MCF 10A (cell line): ENCODE measurements around the gene BCAP31. TPM values are rescaled to one million over a fixed set of nuclear protein-coding genes. Genes with fewer than 3 reads are reported as not detected.

Source experiments
- BruUV-seq: library from RNA; stranded (reverse); fragments of 400-500 nt; replicated peaks from 2 replicates; lab custom pipeline; 2021; lab: Mats Ljungman, UMichigan
- CTCF ChIA-PET: fragments of 300-600 bp; sonication (Branson Sonifier 250); formaldehyde crosslinking; extraction: SDS; loops from one replicate; lab custom pipeline; 2021; ENCODE audit warnings: antibody characterized with exemption, inconsistent platforms; lab: Yijun Ruan, JAX
- POLR2A ChIA-PET: fragments of 300-600, 350-650 bp; sonication (Branson Sonifier 250); formaldehyde crosslinking; extraction: SDS; loops from one replicate; lab custom pipeline; 2020; ENCODE audit warnings: antibody characterized with exemption, inconsistent platforms; lab: Yijun Ruan, JAX
- DNase-seq: peaks from one replicate; pipeline ENCODE4 v3.0.0-alpha.2; 2018; ENCODE audit not compliant: unreplicated experiment
- H3K27ac Mint-ChIP-seq: one replicate; pipeline ENCODE4 v1.8.0; 2022; ENCODE audit warnings: mild to moderate bottlenecking, low read depth, mixed read lengths; ENCODE audit not compliant: unreplicated experiment
- H3K27me3 Mint-ChIP-seq: one replicate; pipeline ENCODE4 v1.8.0; 2022; ENCODE audit warnings: mixed read lengths; ENCODE audit not compliant: insufficient read depth, unreplicated experiment
- H3K36me3 Mint-ChIP-seq: one replicate; pipeline ENCODE4 v1.8.0; 2022; ENCODE audit warnings: mild to moderate bottlenecking, moderate library complexity, mixed read lengths; ENCODE audit not compliant: insufficient read depth, unreplicated experiment
- H3K4me1 Mint-ChIP-seq: one replicate; pipeline ENCODE4 v1.8.0; 2022; ENCODE audit warnings: mixed read lengths; ENCODE audit not compliant: insufficient read depth, unreplicated experiment
- H3K4me3 Mint-ChIP-seq: one replicate; pipeline ENCODE4 v1.8.0; 2022; ENCODE audit warnings: mild to moderate bottlenecking, moderate library complexity, mixed read lengths; ENCODE audit not compliant: unreplicated experiment
- H3K9me3 Mint-ChIP-seq: one replicate; pipeline ENCODE4 v1.8.0; 2022; ENCODE audit warnings: mixed read lengths; ENCODE audit not compliant: unreplicated experiment
- CTCF ChIP-seq: fragments of 200-600 bp; IDR thresholded peaks from one replicate; pipeline ENCODE4 v1.8.0; 2022; ENCODE audit warnings: antibody characterized with exemption, mild to moderate bottlenecking; ENCODE audit not compliant: unreplicated experiment
- intact Hi-C: fragments of 100-400 bp; cut with micrococcal nuclease; formaldehyde crosslinking; loops from 2 replicates; pipeline ENCODE4 v1.14.1; 2022
- total RNA-seq: library from RNA; stranded (reverse); gene quantifications from 2 replicates; pipeline ENCODE4 v1.2.3, GENCODE V29; 2022

Gene BCAP31
- total RNA-seq, 1 experiment from 2014 or later: 203 TPM

GRCh38 chrX:153741446-153741845, 17.3 kb upstream of the BCAP31 start:
- Mint-ChIP-seq H3K9me3 (no peaks in the 10 kb centered on the region), H3K36me3 (peaks cover 8% of the 10 kb centered on the region), H3K4me1 (no peaks in the 10 kb centered on the region), H3K4me3 (no peak overlapping the region), H3K27me3 (peaks cover 8% of the 10 kb centered on the region), H3K27ac (no peak overlapping the region)
- TF ChIP-seq CTCF: no peak
- ChIA-PET POLR2A (no interaction called here), CTCF (no interaction called here)
- BruUV-seq: no TSS peak
- no peak for DNase-seq
- intact Hi-C loops: no loop called here

- BruUV-seq: no TSS peak
- Mint-ChIP-seq H3K27me3 (peaks cover under 1% of the 10 kb centered on the region), H3K36me3 (peaks cover 8% of the 10 kb centered on the region), H3K4me1 (no peaks in the 10 kb centered on the region), H3K4me3 (no peak overlapping the region), H3K27ac (no peak overlapping the region), H3K9me3 (peaks cover 2% of the 10 kb centered on the region)
- TF ChIP-seq CTCF: no peak
- intact Hi-C loops: no loop called here
- ChIA-PET CTCF (no interaction called here), POLR2A (no interaction called here)
- no peak for DNase-seq
These were observed 16.5 kb upstream of the BCAP31 start for GRCh38 chrX:153740631-153741222.

GRCh38 chrX:153739754-153740486, 15.7 kb upstream of the BCAP31 start:
- intact Hi-C loops: no loop called here
- peak; percentile 63 for DNase-seq
- CTCF ChIA-PET: interaction anchor here (0.6 to 0.8 kb wide), 2 partner anchors 13 to 54 kb away, joined by 3 read pairs; partner anchors contain the start of genes IDH3G and SSR4
- no peak for TF ChIP-seq CTCF
- POLR2A ChIA-PET: interaction anchor here (0.5 to 0.8 kb wide), 2 partner anchors 17 to 137 kb away, joined by 3 read pairs; no protein-coding TSS in a partner anchor
- H3K27me3 Mint-ChIP-seq: no peaks in the 10 kb centered on the region
- H3K4me3 Mint-ChIP-seq: no peak overlapping the region
- peaks cover 7% of the 10 kb centered on the region for H3K9me3 Mint-ChIP-seq
- no TSS peak for BruUV-seq
- H3K4me1 Mint-ChIP-seq: no peaks in the 10 kb centered on the region
- peaks cover 3% of the 10 kb centered on the region for H3K36me3 Mint-ChIP-seq
- H3K27ac Mint-ChIP-seq: no peak overlapping the region

GRCh38 chrX:153738056-153738605, 13.9 kb upstream of the BCAP31 start:
- CTCF ChIA-PET: interaction anchor here (0.7 kb wide), 1 partner anchor 804 kb away, joined by 4 read pairs; no protein-coding TSS in a partner anchor
- H3K27me3 Mint-ChIP-seq: no peaks in the 10 kb centered on the region
- no TSS peak for BruUV-seq

More at GRCh38 chrX:153738056-153738605, 13.9 kb upstream of the BCAP31 start:
- no peak overlapping the region for H3K27ac Mint-ChIP-seq
- H3K36me3 Mint-ChIP-seq: no peaks in the 10 kb centered on the region
- no peak for DNase-seq
- peaks cover 7% of the 10 kb centered on the region for H3K9me3 Mint-ChIP-seq
- H3K4me1 Mint-ChIP-seq: no peaks in the 10 kb centered on the region
- H3K4me3 Mint-ChIP-seq: no peak overlapping the region
- TF ChIP-seq CTCF: no peak
- POLR2A ChIA-PET: no interaction called here
- intact Hi-C loops: no loop called here
